Keratinocyte (primary cell): ENCODE measurements around the gene RGS6.

Experiments used
- CTCF ChIP-seq, 3 experiments: IDR thresholded peaks in 1 of 3; conservative IDR thresholded peaks in 1 of 3; optimal IDR thresholded peaks in 1 of 3; 2 replicates in 2 of 3; 3 replicates in 1 of 3; pipeline versions ENCODE3 to v1.5.1; 2011; ENCODE audit warnings: low read length in 3 of 3, mild to moderate bottlenecking in 3 of 3, moderate library complexity in 2 of 3, control low read depth in 1 of 3, inconsistent platforms in 1 of 3; ENCODE audit not compliant: insufficient read depth in 2 of 3; ENCODE audit errors: extremely low read depth in 1 of 3
- EZH2 ChIP-seq: IDR thresholded peaks from one replicate; pipeline ENCODE4 v1.6.1; 2012; ENCODE audit warnings: inconsistent platforms, mild to moderate bottlenecking, low read length, moderate library complexity

GRCh38 chr14:72478471-72478893, 546.3 kb downstream of the RGS6 start:
- TF ChIP-seq EZH2 (no peak), CTCF (optimal IDR thresholded peaks at IDR 0.05 in 1 of 3, IDR thresholded peaks at IDR 0.05 in 1 of 3, conservative IDR thresholded peaks at IDR 0.05 in 1 of 3; ENCODE audit: extremely low read depth in 1 of 3, insufficient read depth in 2 of 3, low read length in 3 of 3) (no peak)
